Endodermal cell (in vitro differentiated cells): ENCODE data around the gene CD2BP2. TPM values are rescaled to one million over a fixed set of nuclear protein-coding genes. Genes with fewer than 3 reads are reported as not detected.

Source experiments
- DNase-seq: peaks from one replicate; pipeline ENCODE4 v3.0.0-alpha.2; 2017
- H3K27ac ChIP-seq: 2 replicates; pipeline ENCODE4 v1.5.1; 2013; ENCODE audit warnings: mild to moderate bottlenecking, low read depth, low read length, moderate library complexity
- H3K27me3 ChIP-seq: 2 replicates; pipeline ENCODE4 v1.6.1; 2013; ENCODE audit warnings: mild to moderate bottlenecking, low read length, moderate library complexity; ENCODE audit not compliant: insufficient read depth, control insufficient read depth, poor library complexity, severe bottlenecking
- H3K36me3 ChIP-seq: 2 replicates; pipeline ENCODE4 v1.7.0; 2013; ENCODE audit warnings: mild to moderate bottlenecking, low read length, moderate library complexity; ENCODE audit not compliant: control insufficient read depth, insufficient read depth
- H3K4me1 ChIP-seq: one replicate; pipeline ENCODE4 v1.7.0; 2013; ENCODE audit warnings: low read length; ENCODE audit not compliant: control insufficient read depth, insufficient read depth
- H3K4me3 ChIP-seq: 2 replicates; pipeline ENCODE4 v1.5.1; 2013; ENCODE audit warnings: mild to moderate bottlenecking, low read length, moderate library complexity
- H3K9ac ChIP-seq: 2 replicates; pipeline ENCODE4 v1.6.1; 2013; ENCODE audit warnings: mild to moderate bottlenecking, low read length, moderate library complexity; ENCODE audit not compliant: poor library complexity, severe bottlenecking; ENCODE audit errors: extremely low read depth
- H3K9me3 ChIP-seq: 2 replicates; pipeline ENCODE4 v1.6.1; 2013; ENCODE audit warnings: mild to moderate bottlenecking, low read length, moderate library complexity; ENCODE audit not compliant: control insufficient read depth
- H3K27ac Mint-ChIP-seq: 2 replicates; pipeline ENCODE4 v1.8.0; 2020; ENCODE audit warnings: mixed read lengths
- H3K27me3 Mint-ChIP-seq: 2 replicates; pipeline ENCODE4 v1.8.0; 2021; ENCODE audit warnings: mild to moderate bottlenecking, mixed read lengths; ENCODE audit not compliant: insufficient read depth
- H3K36me3 Mint-ChIP-seq: 2 replicates; pipeline ENCODE4 v1.8.0; 2020; ENCODE audit warnings: low read depth, mixed read lengths
- H3K4me1 Mint-ChIP-seq: 2 replicates; pipeline ENCODE4 v1.8.0; 2020; ENCODE audit warnings: mixed read lengths
- H3K4me3 Mint-ChIP-seq: 2 replicates; pipeline ENCODE4 v1.8.0; 2020; ENCODE audit warnings: mild to moderate bottlenecking, moderate library complexity, mixed read lengths
- H3K9me3 Mint-ChIP-seq: 2 replicates; pipeline ENCODE4 v1.8.0; 2020; ENCODE audit warnings: mild to moderate bottlenecking, mixed read lengths
- WGBS, 2 experiments: methylation state at CpG; one replicate each; pipeline versions ENCODE4 v1.1.5 to v1.1.7; 2013; ENCODE audit warnings: missing lambda C conversion rate in 2 of 2, mixed read lengths in 1 of 2; ENCODE audit not compliant: insufficient coverage in 1 of 2, insufficient read length in 1 of 2; 5-methylcytosine and 5-hydroxymethylcytosine counted together
- total RNA-seq, 2 donors: library from RNA; stranded (reverse); fragmentation: NEBNext Ultra II Directional in 1 of 2; extraction: Animal tissue kit (Norgen Biotek cat#: 25700) in 1 of 2; gene quantifications; 2 replicates in 1 of 2; 3 replicates in 1 of 2; pipeline ENCODE4 v1.2.1, GENCODE V29; 2021
- TF ChIP-seq, protein P1 (sequence below): fragments of 200-600 bp; sonication (generic); conservative IDR thresholded peaks from 2 replicates; pipeline ENCODE4 v1.5.0; 2021; ENCODE audit warnings: antibody characterized with exemption, mild to moderate bottlenecking

CD2BP2 gene
- total RNA-seq, 2 donors from 2014 or later = 75.4 to 76.0 TPM

- TF ChIP-seq, protein P1, sequence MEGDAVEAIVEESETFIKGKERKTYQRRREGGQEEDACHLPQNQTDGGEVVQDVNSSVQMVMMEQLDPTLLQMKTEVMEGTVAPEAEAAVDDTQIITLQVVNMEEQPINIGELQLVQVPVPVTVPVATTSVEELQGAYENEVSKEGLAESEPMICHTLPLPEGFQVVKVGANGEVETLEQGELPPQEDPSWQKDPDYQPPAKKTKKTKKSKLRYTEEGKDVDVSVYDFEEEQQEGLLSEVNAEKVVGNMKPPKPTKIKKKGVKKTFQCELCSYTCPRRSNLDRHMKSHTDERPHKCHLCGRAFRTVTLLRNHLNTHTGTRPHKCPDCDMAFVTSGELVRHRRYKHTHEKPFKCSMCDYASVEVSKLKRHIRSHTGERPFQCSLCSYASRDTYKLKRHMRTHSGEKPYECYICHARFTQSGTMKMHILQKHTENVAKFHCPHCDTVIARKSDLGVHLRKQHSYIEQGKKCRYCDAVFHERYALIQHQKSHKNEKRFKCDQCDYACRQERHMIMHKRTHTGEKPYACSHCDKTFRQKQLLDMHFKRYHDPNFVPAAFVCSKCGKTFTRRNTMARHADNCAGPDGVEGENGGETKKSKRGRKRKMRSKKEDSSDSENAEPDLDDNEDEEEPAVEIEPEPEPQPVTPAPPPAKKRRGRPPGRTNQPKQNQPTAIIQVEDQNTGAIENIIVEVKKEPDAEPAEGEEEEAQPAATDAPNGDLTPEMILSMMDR = no peak
- H3K27me3 Mint-ChIP-seq = peaks cover 4% of the 10 kb centered on the region
- no peaks in the 10 kb centered on the region for H3K9me3 ChIP-seq
- H3K27me3 ChIP-seq = no peaks in the 10 kb centered on the region
- no peaks in the 10 kb centered on the region for H3K4me1 ChIP-seq
- peaks cover 2% of the 10 kb centered on the region for H3K9me3 Mint-ChIP-seq
- no peaks in the 10 kb centered on the region for H3K4me1 Mint-ChIP-seq
- H3K27ac Mint-ChIP-seq = no peak overlapping the region
- H3K36me3 ChIP-seq = peaks cover 8% of the 10 kb centered on the region
- DNase-seq = no peak
- no peak overlapping the region for H3K27ac ChIP-seq
- H3K4me3 Mint-ChIP-seq = no peak overlapping the region
- H3K36me3 Mint-ChIP-seq = peaks cover 3% of the 10 kb centered on the region
- H3K4me3 ChIP-seq = no peak overlapping the region
- H3K9ac ChIP-seq = no peak overlapping the region
- 70 to 81% methylated on average over 2 of the region's 2 CpGs for WGBS, 2 experiments
Measured at GRCh38 chr16:30383521-30383920, 28.4 kb upstream of the CD2BP2 start.

DNA sequence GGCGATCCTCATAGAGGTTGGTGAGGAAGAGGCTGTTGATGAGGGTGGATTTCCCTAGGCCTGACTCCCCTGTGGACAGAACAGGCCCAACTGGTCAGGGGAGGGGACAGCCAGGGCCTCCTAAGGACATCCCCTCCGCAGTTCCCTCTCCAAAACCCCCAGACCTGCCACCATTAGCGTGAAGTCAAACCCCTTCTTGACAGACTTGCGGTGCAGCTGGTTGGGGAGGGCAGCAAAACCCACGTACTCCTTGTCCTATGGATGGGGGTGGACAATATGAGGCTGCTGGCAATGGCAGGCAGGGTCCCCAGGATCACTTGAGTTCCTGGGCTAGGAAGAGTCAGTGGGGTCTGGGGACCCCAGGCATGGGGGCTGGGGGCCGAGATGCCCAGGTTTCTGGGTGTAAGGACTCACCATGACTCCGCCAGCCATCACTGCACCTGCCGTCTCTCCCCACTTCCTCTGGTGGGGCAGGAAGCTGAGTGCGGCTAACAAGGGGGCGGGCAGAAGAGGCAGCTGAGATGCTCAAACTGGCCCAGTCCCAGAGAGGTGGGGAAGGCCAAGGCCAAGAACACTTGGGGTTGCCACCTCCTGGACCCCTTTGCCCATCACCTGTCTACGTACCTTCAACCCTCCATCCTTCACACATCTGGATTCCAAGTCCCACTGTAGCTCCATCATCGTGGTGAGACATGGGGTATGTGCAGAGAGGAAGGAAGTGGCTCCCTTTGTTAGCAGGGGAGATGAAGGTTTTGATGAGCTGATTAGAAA lies 27.2 kb upstream of the CD2BP2 start, which contains the start of gene SEPTIN1:
Gene SEPTIN1, minus strand, starts transcription at position 451 of the 771 bp plus-strand sequence. Its CDS starts 19 bp downstream, at position 432.
- Histone ChIP-seq H3K27ac (no peak within 1 kb of the TSS), H3K4me3 (no peak within 1 kb of the TSS), H3K36me3 (peaks cover 8% of the 10 kb centered on the region), H3K27me3 (no peaks in the 10 kb centered on the region), H3K9me3 (no peaks in the 10 kb centered on the region), H3K4me1 (peaks cover 3% of the 10 kb centered on the region), H3K9ac (no peak within 1 kb of the TSS)
- Mint-ChIP-seq H3K36me3 (peaks cover 3% of the 10 kb centered on the region), H3K4me3 (no peak within 1 kb of the TSS), H3K27me3 (peaks cover 4% of the 10 kb centered on the region), H3K4me1 (peaks cover 2% of the 10 kb centered on the region), H3K9me3 (peaks cover 2% of the 10 kb centered on the region), H3K27ac (peak within 1 kb of the TSS; percentile 39)
- no peak for DNase-seq
- TF ChIP-seq, protein P1 = no peak
- WGBS, 2 experiments = 85 to 87% methylated on average over 3 to 11 of the region's 12 CpGs

DNA sequence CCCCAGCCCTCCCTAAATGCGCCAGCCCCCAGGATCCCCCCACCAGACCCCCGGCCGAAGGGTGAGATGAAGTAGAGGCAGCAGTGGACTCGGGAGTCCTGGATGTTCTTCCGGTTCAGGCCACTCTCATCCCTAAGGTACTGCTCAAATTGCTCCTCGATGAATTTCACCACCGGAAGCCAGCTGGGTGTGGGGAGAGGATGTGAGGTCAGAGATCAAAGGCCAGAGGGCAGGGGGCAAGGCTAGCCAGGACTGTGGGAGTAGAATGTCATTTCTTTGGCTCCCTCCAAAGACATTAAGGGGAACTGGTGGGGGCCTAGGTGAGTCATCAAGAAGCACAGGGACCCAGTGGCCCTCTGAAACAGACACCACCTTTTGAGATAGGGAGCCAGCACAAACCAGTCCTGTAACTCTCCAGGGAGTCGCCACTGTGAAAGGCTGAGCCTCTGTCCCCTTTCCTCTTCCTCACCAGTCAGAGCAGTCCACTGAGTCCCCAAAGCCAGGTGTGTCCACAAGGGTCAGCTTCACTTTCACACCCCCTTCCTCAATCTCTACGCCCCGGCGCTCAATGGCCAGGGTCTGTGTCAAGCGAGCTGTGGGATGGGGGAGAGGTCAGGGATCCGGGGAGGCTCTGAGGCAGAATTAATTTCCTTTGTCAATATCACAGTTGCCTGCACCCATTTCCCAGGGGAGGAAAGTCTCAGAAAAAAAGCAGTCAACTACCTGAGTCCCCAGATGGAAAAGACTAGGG lies 26.4 kb upstream of the CD2BP2 start:
- Histone ChIP-seq H3K9ac (no peak overlapping the region), H3K27me3 (no peaks in the 10 kb centered on the region), H3K36me3 (peaks cover 8% of the 10 kb centered on the region), H3K9me3 (no peaks in the 10 kb centered on the region), H3K4me3 (no peak overlapping the region), H3K27ac (no peak overlapping the region), H3K4me1 (peaks cover 3% of the 10 kb centered on the region)
- Mint-ChIP-seq H3K9me3 (peaks cover 2% of the 10 kb centered on the region), H3K27me3 (peaks cover 4% of the 10 kb centered on the region), H3K36me3 (peaks cover 3% of the 10 kb centered on the region), H3K4me3 (no peak overlapping the region), H3K4me1 (peaks cover 5% of the 10 kb centered on the region), H3K27ac (peak overlapping the region; percentile 39)
- 92 to 93% methylated on average over 2 to 13 of the region's 13 CpGs for WGBS, 2 experiments
- DNase-seq = no peak
- TF ChIP-seq, protein P1 = no peak
